HG03354 (cell line): ENCODE data around the gene GPR132.
A peak's percentile ranks its signal among the peaks of the same experiment; 100 is the strongest.

Experiments
- ATAC-seq: cut with Tn5 transposase; IDR thresholded peaks from one replicate; pipeline ENCODE4 v1.9.1; 2021; ENCODE audit warnings: mild to moderate bottlenecking; ENCODE audit not compliant: unreplicated experiment, poor library complexity, severe bottlenecking

The GPR132 gene

GRCh38 chr14:105026802-105027563, 38.2 kb downstream of the GPR132 start:
- ATAC-seq, result no peak

- no peak for ATAC-seq
Observed at GRCh38 chr14:105026033-105026785, 39.0 kb downstream of the GPR132 start.

GRCh38 chr14:105025429-105025828, 39.8 kb downstream of the GPR132 start:
- no peak for ATAC-seq

GRCh38 chr14:105023791-105024480, 41.3 kb downstream of the GPR132 start:
- ATAC-seq, result no peak

- no peak for ATAC-seq
Observed at GRCh38 chr14:105023144-105023543, 42.1 kb downstream of the GPR132 start.

DNA sequence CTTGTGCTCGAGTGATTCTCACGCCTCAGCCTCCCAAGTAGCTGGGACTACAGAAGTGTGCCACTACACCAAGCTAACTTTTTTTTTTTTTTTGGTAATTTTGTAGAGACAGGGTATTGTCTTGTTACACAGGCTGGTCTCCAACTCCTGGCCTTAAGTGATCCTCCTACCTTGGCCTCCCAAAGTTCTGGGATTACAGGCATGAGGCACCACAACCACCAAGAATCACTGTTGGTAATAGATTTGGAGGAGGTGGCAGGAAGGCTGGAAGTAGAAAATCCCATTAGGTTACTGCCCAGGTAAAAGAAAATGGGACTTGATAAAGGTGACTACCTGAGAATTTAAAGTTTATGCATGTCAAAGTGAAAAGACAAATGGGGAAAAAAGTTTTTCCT, 43.0 kb downstream of the GPR132 start:
- ATAC-seq, result no peak

GRCh38 chr14:105021656-105022275, 43.5 kb downstream of the GPR132 start:
- ATAC-seq, result peak; percentile 6

DNA sequence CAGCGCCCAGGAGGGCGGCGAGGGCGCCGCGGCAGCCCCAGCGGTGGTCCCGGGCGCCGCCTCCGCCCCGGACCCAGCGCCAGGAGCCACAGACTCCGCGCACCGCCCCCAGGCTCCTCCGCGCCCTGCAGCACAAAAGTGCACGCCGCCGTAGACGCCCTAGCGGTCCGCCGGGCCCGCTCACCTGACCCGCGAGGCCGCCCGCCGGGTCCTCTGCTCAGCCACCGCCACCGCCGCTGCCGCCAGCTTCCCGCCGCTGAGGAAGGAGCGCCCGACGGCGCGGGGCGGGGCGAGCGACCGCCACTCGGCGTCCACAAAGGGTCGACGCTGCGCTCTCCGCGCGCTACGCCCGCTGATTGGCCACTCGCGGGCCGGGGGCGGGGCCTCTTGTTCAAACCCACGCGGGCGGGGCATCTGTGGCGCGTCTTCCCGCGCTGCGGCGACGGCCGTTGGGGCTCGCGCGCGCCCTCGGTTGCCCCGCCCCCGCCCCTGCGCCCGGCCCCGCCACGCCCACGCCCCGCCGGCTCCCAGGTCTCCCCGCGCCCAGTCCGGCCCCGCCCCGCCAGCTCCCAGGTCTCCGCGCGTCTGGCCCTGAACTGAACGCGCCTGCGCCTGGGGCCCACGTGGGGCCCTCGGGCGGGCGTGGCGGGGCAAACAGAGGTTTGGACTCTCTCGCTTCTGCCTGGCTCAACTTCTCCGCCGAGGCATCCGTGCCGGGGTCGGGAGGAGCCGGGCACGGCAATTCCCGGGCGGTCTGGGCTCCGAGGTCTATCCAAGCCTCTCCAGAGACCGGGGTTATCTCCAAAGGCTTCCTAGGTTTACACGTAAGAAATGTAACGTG, 44.2 kb downstream of the GPR132 start, which contains the start of gene CDCA4:
Gene CDCA4 (minus strand): TSS at position 269 of the 841 bp plus-strand sequence. CDS start 9,154 bp downstream, outside the sequence.
- ATAC-seq, result peak; percentile 85

GRCh38 chr14:105019861-105020814, 45.1 kb downstream of the GPR132 start:
- peak; percentile 30 for ATAC-seq

GRCh38 chr14:105018414-105018813, 46.8 kb downstream of the GPR132 start:
- no peak for ATAC-seq

- ATAC-seq, result no peak
Observed at GRCh38 chr14:105015905-105016304, 49.3 kb downstream of the GPR132 start.

- ATAC-seq, result no peak
Observed at GRCh38 chr14:105015242-105015641, 50.0 kb downstream of the GPR132 start.

GRCh38 chr14:105014631-105015030, 50.6 kb downstream of the GPR132 start:
- no peak for ATAC-seq

DNA sequence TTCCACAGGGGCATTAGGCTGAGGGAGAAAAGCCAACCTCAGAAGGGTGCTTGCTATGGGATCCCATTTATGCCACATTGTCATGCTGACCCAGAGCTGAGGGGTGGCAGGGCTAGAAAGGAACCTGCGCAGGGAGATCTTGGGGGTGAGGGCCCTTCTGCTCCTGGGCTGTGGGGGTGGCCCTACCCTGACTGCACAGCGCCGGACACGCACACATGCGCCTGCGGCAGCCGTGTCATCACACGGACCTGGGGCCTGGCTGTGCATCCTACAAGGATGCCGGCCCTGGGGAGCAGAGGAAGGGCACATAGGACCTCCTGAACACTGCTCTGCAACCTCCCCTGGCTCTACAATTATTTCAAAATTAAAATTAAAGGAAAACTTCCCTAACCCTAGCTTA, 51.2 kb downstream of the GPR132 start:
- no peak for ATAC-seq

- no peak for ATAC-seq
Observed at GRCh38 chr14:105013150-105013785, 52.0 kb downstream of the GPR132 start.

GRCh38 chr14:105012171-105012985, 52.9 kb downstream of the GPR132 start:
- ATAC-seq, result no peak
